Liver (tissue), 3 donors: ENCODE measurements around the gene ULK2.

Experiments
- EGR1 ChIP-seq, 2 donors: IDR thresholded peaks; 2 replicates each; pipeline ENCODE4 v1.6.1; 2016 to 2018; ENCODE audit warnings: antibody characterized with exemption in 2 of 2, low read depth in 2 of 2
- GABPA ChIP-seq, 2 donors: IDR thresholded peaks in 1 of 2; conservative IDR thresholded peaks in 1 of 2; 2 replicates each; pipeline ENCODE4 v1.6.1; 2016; ENCODE audit warnings: antibody characterized with exemption in 2 of 2, mild to moderate bottlenecking in 1 of 2, moderate library complexity in 1 of 2
- HNF4G ChIP-seq: IDR thresholded peaks from 2 replicates; pipeline ENCODE4 v1.6.1; 2016; ENCODE audit warnings: antibody characterized with exemption
- RAD21 ChIP-seq, 2 donors: IDR thresholded peaks; 2 replicates each; pipeline ENCODE4 v1.6.1; 2016; ENCODE audit warnings: antibody characterized with exemption in 2 of 2, mild to moderate bottlenecking in 2 of 2
- REST ChIP-seq: IDR thresholded peaks from 2 replicates; pipeline ENCODE4 v1.6.1; 2016; ENCODE audit warnings: antibody characterized with exemption, mild to moderate bottlenecking
- SP1 ChIP-seq: IDR thresholded peaks from 2 replicates; pipeline ENCODE4 v1.6.1; 2018; ENCODE audit warnings: antibody characterized with exemption, mild to moderate bottlenecking
- TAF1 ChIP-seq: conservative IDR thresholded peaks from 2 replicates; pipeline ENCODE4 v1.6.1; 2016; ENCODE audit warnings: antibody characterized with exemption, mild to moderate bottlenecking
- YY1 ChIP-seq: IDR thresholded peaks from 2 replicates; pipeline ENCODE4 v1.6.1; 2016; ENCODE audit warnings: antibody characterized with exemption, mild to moderate bottlenecking
- TF ChIP-seq, protein P1 (sequence below): fragments of 150-350 bp; IDR thresholded peaks from 2 replicates; pipeline ENCODE4 v1.5.1; 2017; ENCODE audit warnings: improper control_type of control experiment, low read depth, low read length; ENCODE audit not compliant: missing input control
- TF ChIP-seq, protein P2 (sequence below): IDR thresholded peaks from 2 replicates; pipeline ENCODE4 v1.6.1; 2016; ENCODE audit warnings: antibody characterized with exemption
- donor health status: healthy.
- donor health status: healthy.

DNA sequence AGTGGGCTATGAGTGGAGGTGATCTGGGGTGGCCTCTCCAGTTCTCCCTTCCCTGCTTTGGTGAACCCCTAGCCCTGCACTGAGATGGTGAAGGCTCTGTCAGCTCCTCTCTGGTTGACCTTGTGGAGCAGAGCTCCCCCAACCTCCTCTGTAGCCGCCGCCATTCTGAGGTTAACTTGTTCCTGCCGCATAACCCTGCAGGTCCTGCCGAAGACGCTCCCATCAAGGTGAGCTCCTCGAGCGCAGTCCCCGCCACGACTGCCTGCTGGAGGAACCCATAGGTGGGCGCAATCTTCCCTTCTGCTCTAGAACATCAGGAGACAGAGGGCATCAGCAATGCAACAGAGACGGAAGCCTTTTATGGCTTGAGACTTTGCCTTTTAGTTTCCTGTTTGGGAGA is 136.1 kb downstream of the ULK2 start:
- TF ChIP-seq, protein P1, sequence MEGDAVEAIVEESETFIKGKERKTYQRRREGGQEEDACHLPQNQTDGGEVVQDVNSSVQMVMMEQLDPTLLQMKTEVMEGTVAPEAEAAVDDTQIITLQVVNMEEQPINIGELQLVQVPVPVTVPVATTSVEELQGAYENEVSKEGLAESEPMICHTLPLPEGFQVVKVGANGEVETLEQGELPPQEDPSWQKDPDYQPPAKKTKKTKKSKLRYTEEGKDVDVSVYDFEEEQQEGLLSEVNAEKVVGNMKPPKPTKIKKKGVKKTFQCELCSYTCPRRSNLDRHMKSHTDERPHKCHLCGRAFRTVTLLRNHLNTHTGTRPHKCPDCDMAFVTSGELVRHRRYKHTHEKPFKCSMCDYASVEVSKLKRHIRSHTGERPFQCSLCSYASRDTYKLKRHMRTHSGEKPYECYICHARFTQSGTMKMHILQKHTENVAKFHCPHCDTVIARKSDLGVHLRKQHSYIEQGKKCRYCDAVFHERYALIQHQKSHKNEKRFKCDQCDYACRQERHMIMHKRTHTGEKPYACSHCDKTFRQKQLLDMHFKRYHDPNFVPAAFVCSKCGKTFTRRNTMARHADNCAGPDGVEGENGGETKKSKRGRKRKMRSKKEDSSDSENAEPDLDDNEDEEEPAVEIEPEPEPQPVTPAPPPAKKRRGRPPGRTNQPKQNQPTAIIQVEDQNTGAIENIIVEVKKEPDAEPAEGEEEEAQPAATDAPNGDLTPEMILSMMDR, result no peak
- no peak for TF ChIP-seq REST
- TF ChIP-seq, protein P2, sequence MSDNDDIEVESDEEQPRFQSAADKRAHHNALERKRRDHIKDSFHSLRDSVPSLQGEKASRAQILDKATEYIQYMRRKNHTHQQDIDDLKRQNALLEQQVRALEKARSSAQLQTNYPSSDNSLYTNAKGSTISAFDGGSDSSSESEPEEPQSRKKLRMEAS, result no peak
- TF ChIP-seq GABPA (IDR thresholded peaks at IDR 0.05 in 1 of 2, conservative IDR thresholded peaks at IDR 0.05 in 1 of 2), result no peak
- no peak for TF ChIP-seq EGR1 (IDR thresholded peaks at IDR 0.05; ENCODE audit: low read depth in 2 of 2)
- no peak for TF ChIP-seq TAF1
- no peak for TF ChIP-seq HNF4G
- no peak for TF ChIP-seq SP1
- TF ChIP-seq YY1, result no peak
- no peak for TF ChIP-seq RAD21 (IDR thresholded peaks at IDR 0.05)
